GM18858 (cell line): ENCODE data around the gene SPOCK1.

Source experiments
- ATAC-seq: cut with Tn5 transposase; IDR thresholded peaks from one replicate; pipeline ENCODE4 v1.9.1; 2021; ENCODE audit not compliant: unreplicated experiment

The SPOCK1 gene

DNA sequence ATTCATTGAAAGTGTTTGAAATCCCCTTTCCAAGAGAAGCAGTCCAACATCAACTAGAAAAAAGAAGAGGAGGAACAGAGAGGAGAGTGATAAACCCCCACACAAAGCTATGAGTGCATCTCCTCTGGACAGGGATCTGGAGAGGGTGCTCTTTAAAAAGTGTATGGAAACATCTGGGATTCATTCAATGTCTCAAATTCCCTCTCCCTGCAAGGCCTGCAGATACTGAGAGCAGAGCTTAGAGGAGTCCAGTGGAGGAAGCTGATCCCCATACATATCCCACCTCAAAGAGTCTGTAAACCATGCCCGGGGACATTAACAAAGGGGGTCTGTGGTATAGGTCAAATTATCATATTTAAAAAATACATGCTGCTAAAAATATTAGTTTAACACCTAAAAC, 2.2 kb downstream of the SPOCK1 start:
- ATAC-seq, result no peak

DNA sequence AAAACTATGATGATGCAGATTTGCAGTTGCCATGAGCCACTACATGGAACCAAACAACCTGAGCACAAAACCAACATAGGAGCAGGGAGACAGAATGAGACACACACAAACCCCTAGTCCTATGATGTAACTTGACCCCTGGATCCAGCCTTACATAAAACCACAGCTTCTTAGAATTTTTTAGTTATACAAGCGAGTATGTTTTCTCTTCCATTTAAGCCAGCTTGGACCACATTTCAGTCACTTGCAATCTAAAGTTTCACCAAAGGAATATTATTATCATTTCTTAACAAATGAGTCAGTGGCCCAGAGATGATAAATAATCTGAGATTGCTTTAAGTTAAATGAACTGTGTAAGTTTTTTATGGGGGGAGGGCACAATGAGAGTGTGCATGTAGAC, 6.8 kb downstream of the SPOCK1 start:
- no peak for ATAC-seq

DNA sequence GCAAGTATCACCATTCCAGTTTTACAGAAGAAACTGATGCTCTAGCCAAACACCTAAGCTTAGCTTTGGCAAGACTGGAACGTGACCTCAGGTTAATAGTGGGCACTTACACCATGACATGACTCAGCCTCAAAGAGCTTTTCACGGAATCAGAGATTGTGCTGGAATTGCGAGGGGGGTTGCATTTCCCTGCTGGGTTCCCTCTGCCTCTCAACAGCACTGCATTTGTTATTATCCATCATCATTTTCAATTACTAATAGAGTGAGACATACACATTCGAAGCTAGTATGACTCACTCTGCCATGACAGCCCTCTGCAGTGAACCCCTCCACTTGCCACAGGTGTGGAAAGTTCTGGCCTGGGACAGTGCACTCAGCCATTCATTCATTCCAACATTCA, 8.0 kb downstream of the SPOCK1 start:
- ATAC-seq, result no peak

DNA sequence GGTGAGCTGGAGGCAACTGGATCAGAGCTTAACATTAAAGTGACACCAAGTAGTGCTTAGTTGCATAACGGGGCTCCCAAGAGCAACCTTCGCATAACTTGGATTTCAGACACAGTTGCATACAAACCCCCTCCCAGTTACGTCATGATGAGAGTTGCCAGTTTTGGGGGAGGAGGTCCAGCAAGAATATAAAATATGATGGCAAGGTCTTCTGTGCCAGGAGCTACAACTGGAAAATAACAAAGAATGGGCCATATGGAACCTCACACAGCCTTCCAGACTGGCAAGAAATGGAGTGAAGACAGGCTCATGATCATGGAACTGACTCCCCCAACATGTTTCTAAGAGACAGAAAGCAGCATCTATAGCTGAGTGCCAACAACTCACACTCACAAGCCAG, 8.5 kb downstream of the SPOCK1 start:
- ATAC-seq, result no peak

DNA sequence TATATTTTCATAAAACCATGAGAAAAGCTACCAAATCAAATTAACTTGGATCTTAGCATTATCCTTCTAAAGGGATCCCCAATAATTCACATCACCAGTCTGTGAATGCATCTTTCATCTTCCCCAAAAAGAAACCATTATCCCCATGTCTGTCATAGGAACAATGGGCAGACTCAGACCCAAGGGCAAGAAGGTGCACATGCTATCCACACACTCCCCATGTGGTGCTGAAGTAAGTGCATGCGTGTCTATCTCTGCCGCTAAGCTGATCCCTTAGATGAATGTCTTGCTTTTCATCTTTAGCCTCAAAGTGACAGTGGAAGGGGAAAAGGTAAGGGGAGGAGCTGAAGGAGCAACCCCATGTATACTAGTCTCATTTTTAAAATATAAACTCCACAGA, 10.2 kb downstream of the SPOCK1 start:
- no peak for ATAC-seq

DNA sequence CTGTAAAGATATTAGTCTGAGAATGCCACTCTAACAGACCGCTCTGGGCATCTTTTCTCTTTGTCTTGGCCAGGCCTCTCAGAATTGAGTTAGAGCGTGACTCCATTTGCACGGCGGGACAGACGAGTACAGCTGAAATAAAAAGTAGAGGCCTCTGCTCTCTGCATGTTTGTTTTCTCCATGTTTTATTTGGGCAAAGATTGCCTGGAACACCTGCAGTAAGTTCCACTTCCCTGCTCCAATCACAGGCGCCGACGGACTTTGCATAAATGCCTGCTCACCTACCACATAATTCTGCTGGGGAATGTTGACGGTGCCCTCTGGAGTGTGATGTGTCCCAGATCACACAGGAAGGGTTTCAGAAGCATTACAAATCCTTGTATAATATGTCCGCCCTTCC, 10.6 kb downstream of the SPOCK1 start:
- ATAC-seq, result no peak

DNA sequence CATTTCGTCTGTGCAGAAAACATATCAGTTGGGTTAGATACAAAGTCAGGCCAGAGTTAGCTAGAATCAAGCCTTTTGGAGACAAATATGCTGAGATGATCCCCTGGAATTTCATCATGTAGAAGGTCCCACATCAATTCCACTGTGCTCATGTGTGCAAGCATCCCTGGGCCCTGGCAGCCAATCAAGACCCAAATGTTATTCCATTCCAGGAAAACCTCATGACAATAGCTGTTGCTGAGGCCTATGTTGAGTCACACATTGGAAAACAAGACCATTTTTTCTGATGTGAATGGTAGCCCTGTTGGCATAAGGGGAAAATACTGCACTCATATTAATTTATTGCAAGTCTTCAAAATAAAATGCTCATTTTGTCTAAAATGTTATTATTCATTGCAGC, 11.5 kb downstream of the SPOCK1 start:
- ATAC-seq, result no peak

DNA sequence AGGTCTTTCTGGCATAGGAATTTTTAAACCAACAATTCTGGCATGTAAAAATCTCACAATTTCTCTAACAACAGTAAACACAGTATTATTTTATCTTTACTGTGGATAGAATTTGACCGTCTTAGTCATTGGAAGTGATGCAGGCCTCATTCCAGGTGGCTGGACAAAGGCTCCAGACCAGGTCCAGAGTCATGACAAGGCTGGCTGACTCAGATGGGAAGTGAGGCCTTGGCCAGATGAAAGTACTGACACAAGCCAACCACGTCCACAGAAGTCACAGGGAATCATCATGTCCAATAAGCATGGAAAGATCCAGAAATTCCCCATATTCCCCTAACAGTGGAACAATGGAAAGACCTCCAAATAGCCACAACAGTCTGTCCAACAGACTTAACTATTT, 12.4 kb downstream of the SPOCK1 start:
- ATAC-seq, result no peak

DNA sequence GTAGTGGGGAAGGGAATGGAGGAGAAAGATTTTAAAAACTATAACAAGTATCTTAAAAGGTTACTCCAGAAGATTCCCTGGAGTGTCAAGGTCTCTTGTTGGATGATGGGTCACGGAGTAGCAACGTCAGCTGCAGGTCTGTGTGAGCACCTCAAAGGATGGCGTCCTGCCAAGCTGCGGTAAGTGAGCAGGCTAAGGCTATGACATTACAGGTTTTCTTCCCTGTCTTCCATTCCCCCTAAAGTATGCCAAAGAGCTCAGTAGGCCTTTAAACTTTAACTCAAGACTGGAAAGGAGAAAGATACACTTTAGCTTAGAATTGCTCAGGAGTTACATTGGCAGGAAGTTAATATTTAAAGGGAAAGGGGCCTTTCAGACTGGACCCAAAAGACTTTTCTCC, 17.5 kb downstream of the SPOCK1 start:
- ATAC-seq, result no peak

DNA sequence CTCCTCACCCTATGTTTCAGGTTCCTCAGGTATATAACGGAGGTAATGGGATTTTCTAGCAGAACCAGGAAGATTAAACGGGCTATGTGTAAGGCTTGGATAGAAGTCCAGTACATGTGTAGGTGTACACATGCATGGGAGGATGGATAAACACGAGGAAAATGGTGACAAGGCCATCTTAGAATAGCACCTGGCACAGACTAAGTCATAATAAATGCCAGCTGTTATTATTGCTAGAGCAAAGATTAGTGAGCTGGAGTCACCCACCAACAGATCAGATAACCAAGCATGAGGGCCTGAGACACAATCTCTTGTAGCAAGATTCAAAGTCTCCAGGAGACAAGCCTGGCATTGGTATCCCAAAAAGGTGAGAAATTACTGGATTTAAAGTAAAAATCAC, 21.1 kb downstream of the SPOCK1 start:
- ATAC-seq, result no peak

DNA sequence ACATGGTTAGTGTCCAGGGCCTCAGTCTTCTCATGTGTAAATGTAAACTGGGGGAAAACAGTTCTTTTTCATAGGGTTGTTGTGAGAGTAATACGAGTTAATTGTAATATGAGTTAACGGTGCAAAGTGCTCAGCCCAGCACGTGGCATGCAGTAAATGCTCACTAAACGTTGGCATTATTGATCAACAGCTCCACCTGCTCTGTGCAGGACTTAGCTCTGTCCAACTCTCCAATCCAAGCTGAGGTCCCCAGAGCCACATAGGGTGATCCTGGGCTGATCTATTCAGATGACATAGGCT, 28.3 kb downstream of the SPOCK1 start:
- no peak for ATAC-seq

DNA sequence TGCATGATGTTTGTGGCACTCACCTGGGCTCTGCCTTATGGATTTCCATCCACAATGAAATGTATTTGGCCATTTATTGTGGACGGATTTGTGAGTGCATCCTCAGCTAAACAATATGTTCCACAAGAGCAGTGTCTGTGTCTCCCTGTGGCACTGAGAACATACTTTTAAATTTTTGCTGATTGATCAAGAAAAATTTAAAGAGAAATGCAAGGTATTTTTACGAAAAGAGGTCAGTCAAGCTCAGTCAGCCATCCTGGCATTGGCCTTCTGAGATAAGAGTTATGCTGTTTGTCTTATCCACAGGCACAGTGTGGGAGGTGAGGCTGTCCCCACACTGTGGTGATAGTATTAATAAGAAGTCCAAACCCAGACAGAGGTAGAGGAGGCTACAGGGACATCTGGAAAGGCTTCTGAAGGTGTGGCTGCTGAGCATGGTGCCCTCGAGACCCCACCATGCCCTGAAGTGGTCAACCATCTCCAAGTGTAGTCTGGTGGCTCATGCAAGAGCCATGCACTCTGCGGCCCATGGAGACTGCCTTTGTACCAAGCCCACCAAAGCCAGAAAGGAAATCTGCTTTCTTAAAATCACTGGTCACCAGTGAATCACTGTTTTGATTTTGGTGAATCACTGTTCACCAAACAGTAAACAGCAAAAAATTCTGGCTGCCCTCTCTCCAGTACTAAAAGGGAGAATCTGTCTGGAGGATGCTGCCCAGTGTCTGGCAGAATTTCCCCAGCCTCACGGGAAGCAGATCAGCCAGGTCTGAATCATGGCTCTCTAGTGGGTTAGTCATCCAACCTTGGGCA, 28.8 kb downstream of the SPOCK1 start:
- no peak for ATAC-seq

DNA sequence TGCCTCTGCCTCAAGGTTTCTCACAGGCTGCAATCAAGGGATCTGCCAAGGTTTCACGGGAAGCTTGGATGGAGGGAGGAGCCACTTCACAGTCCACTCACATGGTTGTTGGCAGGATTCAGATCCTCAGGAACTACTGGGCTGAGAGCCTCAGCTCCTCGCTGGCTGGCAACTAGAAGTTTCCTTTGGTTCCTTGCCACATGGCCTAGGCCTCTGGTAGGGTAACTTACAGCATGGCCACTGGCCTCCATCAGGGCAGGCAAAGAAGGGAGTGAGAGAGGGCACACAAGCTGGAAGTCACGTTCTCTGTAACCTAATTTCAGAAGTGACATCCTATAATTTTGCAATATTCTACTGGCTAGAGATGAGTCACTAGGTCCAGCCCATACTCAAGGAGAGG, 32.2 kb downstream of the SPOCK1 start:
- ATAC-seq, result no peak

DNA sequence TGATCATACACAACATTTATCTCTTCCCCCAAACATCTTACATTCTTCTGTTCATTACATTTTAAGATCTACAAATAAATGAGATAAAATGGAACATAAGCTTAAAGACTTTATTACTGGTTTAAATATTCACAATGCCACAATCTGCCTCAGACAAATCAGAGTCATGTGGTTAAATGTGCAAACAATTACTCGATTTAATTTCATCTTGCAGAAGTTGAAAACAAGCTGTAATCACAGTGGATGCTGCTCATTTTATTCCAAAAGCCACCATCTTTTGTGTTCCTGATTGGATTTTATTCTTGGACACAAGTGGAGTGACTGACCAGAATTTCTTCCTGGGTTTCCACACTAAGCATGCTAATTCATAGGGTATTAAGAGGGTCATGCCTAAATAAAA, 33.2 kb downstream of the SPOCK1 start:
- ATAC-seq, result no peak

DNA sequence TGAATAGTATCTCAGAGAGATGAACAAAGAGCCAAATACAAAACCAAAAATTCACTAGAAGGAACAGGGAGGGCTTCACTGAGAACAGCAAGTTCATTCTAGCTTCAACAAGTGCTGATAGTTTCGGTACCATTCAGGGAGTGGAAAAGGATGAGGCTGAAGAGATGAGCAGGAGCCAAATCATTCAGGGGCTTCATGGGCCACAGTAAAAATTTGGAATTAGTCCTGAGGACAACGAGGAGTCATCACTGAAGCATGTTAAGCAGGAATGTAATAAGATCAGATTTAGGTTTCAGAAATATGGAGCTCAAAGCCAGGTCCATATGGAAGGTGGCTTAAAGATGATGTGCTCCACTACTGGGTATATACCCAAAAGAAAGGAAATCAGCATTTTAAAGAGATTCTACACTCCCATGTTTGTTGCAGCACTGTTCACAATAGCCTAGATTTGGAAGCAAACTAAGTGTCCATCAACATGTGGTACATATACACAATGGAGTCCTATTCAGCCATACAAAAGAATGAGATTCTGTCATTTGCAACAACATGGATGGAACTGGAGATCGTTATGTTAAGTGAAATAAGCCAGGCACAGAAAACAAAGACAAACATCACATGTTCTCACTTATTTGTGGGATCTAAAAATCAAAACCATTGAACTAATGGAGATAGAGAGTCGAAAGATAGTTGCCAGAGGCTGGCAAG, 36.2 kb downstream of the SPOCK1 start:
- ATAC-seq, result no peak

DNA sequence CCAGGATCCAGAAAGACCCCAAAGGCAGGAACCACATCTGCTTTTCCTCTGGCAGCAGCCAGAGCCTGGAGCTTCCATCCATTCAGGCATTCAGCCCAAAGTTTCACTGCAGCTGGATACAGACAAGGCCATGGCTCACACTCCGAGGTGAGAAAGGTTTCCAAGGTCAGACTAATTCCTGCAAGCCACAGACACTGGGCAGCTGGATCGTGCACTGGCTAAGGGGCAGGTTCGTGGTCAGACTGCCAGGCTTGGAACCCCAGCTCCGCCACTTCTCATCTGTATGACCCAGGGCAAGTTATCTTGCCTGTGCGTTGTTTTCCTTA, 36.9 kb downstream of the SPOCK1 start:
- no peak for ATAC-seq

DNA sequence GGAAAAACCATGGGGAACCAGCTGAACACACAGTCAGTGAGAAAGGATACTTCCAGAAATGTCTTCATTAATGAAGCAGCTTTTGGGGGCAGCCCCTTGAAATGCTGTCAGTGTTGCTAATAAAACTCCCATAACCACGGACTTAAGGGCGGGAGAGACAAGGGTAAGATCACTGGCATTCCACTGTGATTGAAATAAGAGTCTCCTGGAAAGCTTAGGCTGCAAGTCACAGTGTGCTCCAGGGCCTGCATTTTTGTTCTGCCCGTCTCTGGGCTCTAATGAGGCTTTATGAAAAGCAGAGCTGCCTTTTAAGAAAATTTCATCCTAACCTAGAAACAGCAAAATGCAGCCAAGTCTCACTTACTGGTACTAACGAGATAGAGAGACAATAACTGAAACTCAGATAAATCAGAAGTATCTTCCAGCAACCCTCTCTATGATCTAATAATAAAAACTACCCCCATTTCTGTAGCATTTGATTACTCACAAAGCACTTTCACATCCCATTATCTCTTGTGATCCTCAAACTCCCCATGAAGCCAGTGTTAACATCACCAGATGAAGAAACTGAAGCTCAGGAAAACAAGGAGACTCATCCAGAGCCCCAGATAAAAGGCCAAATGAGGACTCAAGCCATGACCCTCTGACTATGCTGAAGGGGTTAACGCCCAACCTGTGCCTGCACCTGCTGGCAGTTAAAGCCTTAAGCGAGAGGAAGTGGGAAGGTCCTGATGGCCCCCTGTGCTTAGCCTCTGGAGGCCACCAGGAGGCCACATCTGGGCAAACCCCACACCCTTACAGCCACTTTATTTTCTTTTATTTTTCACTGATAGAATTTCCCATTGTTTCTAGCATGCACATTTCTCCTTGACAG, 37.5 kb downstream of the SPOCK1 start:
- no peak for ATAC-seq

DNA sequence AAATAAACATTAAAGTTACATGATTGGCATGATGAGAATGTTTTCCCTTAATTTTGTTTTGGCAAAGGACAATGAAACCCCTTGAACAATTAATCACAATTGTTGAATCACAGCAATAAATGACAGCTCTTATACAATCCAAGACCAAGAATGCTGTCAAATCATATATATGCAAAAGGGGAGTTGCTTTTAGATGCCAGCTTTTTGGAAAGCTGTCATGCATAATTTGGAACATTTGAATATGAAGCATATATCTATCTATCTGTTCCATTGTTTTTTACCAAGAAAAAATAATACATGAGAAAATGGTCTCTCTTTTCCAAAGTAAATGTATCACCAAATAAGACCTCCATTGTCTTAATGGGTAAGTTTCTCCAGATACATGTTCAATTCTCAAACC, 44.5 kb downstream of the SPOCK1 start:
- no peak for ATAC-seq

DNA sequence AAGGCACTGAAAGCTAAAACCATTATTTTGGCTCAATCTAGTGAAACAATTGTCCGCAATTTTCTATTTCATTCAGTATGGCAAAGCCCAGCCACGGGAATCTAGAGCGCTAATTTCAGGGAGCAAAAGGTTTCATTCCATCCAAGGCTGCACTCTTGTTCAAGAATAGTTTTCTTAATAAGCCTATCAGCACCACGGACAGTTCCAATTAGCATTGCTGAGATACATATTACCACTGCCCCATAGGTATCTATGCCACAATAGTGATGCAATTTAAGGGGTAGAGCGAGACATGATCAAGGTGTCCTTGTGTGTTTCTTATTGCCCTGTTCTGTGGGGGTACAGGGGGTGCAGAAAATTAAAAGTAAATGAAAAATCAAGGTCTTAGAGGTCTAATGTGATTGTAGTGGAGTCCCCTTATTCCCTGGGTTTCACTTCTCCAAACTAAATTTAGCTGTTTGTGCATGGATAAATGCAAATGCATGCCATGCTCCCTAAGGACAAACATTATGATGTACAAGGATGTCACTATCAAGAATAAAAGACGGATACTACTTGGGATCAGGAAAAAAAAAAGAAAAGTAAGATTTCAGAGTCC, 45.5 kb downstream of the SPOCK1 start:
- ATAC-seq, result no peak

DNA sequence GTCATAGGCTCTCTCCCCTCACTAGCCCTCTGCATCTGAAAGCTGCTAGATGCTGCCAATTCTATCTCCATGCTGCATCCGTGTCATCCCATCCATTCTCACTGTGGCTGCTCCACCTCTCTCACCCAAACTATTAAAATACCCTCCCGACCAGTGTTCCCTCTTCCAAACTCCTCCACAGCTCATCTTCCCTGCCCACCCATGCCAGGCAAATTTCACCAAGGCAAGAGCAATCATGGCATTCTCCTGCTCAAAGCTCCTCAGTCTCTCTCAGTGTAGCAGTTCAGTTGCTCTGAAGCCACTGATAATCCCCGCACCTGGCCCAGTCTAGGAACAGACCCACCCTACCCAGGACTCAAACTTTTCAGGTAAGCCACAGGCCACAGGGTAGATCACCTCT, 48.4 kb downstream of the SPOCK1 start:
- ATAC-seq, result no peak

DNA sequence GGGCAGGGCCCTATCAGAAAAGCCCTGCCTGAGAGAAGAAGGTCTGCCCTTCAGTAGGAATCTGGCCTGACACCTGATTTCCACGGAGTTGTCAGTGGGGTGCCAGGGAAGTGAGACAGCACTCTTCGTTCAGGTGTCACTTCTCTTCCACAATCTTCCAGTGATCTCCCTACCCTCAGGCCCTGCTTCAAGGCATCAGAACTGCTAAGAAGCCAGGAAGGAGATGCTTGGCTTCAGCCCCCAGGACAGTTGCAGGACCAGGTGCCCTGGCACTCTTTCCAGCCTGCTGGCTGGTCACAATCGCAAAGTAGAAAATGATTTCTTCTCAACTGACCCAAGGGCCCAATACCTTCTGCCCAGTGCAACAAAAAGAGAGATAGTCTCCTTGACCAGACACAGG, 50.3 kb downstream of the SPOCK1 start:
- no peak for ATAC-seq

DNA sequence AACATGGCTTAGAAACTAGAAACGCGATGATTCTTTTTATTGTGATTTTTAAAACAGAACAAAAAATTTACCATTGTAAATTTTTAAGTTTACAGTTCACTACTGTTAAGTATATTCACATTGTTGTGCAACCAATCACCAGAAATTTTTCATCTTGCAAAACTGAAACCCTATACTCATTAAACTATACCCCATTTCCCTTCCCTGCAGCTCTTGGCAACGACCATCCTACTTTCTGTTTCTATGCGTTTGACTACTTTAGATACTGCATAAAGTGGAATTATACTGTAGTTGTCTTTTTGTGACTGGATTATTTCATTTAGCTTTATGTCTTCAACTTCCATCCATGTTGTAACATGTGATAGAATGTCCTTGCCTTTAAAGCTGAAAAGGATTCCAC, 52.5 kb downstream of the SPOCK1 start:
- ATAC-seq, result no peak
